Neural cell (in vitro differentiated cells): ENCODE results near the gene SPHKAP. TPM values are rescaled to one million over a fixed set of nuclear protein-coding genes. Genes with fewer than 3 reads are reported as not detected.

Experiments
- H2AFZ ChIP-seq: fragments of 200-600, 300-800 bp; sonication (generic), shearing (Covaris generic); 2 replicates; pipeline ENCODE4 v1.6.0; 2014; ENCODE audit warnings: low read depth, mild to moderate bottlenecking, antibody characterized with exemption, low read length, moderate library complexity
- H3F3A ChIP-seq: fragments of 200-600 bp; shearing (Covaris generic); 2 replicates; pipeline ENCODE4 v1.6.1; 2016; ENCODE audit warnings: mild to moderate bottlenecking, moderate library complexity, mixed read lengths, antibody characterized with exemption, low read length; ENCODE audit not compliant: insufficient read depth, poor library complexity, severe bottlenecking
- H3K27ac ChIP-seq: fragments of 200-600, 300-800 bp; sonication (generic), shearing (Covaris generic); 2 replicates; pipeline ENCODE4 v1.5.1; 2014; ENCODE audit warnings: mild to moderate bottlenecking, low read length, moderate library complexity
- H3K27me3 ChIP-seq: fragments of 300-800, 200-600 bp; sonication (generic), shearing (Covaris generic); 2 replicates; pipeline ENCODE4 v1.6.0; 2014; ENCODE audit warnings: mild to moderate bottlenecking, low read depth, low read length, moderate library complexity; ENCODE audit not compliant: insufficient read depth
- H3K36me3 ChIP-seq: fragments of 300-800, 200-600 bp; sonication (generic), shearing (Covaris generic); 2 replicates; pipeline ENCODE4 v1.5.1; 2014; ENCODE audit warnings: mild to moderate bottlenecking, antibody characterized with exemption, low read length, moderate library complexity; ENCODE audit not compliant: insufficient read depth
- H3K4me2 ChIP-seq: fragments of 300-800, 200-600 bp; sonication (generic), shearing (Covaris generic); 2 replicates; pipeline ENCODE4 v1.6.0; 2014; ENCODE audit warnings: mild to moderate bottlenecking, low read length
- H3K4me3 ChIP-seq: fragments of 300-800, 200-600 bp; sonication (generic), shearing (Covaris generic); 2 replicates; pipeline ENCODE4 v1.5.1; 2014; ENCODE audit warnings: mild to moderate bottlenecking, low read length, moderate library complexity
- H3K79me2 ChIP-seq: fragments of 200-600 bp; shearing (Covaris generic); replicated peaks from 2 replicates; pipeline ENCODE4 v1.6.0; 2014; ENCODE audit warnings: mild to moderate bottlenecking, low read length, moderate library complexity; ENCODE audit not compliant: insufficient read depth
- H3K9ac ChIP-seq: fragments of 300-800, 200-600 bp; sonication (generic), shearing (Covaris generic); 2 replicates; pipeline ENCODE4 v1.6.1; 2016; ENCODE audit warnings: mild to moderate bottlenecking, low read length, mixed read lengths
- H3K9me2 ChIP-seq: fragments of 200-600 bp; shearing (Covaris generic); 2 replicates; pipeline ENCODE4 v1.6.1; 2016; ENCODE audit warnings: mild to moderate bottlenecking, low read length, mixed read lengths; ENCODE audit not compliant: insufficient read depth
- H3K9me3 ChIP-seq: fragments of 200-600, 300-800 bp; sonication (generic), shearing (Covaris generic); 2 replicates; pipeline ENCODE4 v1.6.1; 2016; ENCODE audit warnings: mild to moderate bottlenecking, mixed run types, low read length, moderate library complexity, mixed read lengths
- H4K20me1 ChIP-seq: fragments of 200-600 bp; shearing (Covaris generic); 2 replicates; pipeline ENCODE4 v1.6.1; 2016; ENCODE audit warnings: mild to moderate bottlenecking, mixed run types; ENCODE audit not compliant: insufficient read depth
- EP300 ChIP-seq: fragments of 450-650 bp; conservative IDR thresholded peaks from 2 replicates; pipeline ENCODE4 v1.6.1; 2014; ENCODE audit warnings: antibody characterized with exemption, mild to moderate bottlenecking, moderate library complexity; ENCODE audit not compliant: poor library complexity, severe bottlenecking
- EZH2 ChIP-seq: fragments of 200-600, 300-800 bp; shearing (Covaris generic), sonication (generic); IDR thresholded peaks from 2 replicates; pipeline ENCODE4 v1.6.1; 2014; ENCODE audit warnings: antibody characterized with exemption, low read length, borderline replicate concordance, mild to moderate bottlenecking; ENCODE audit not compliant: insufficient read depth, poor library complexity, severe bottlenecking
- MXI1 ChIP-seq: fragments of 450-650 bp; conservative IDR thresholded peaks from 2 replicates; pipeline ENCODE4 v1.6.1; 2014; ENCODE audit warnings: antibody characterized with exemption, mild to moderate bottlenecking; ENCODE audit not compliant: poor library complexity, severe bottlenecking
- POLR2AphosphoS5 ChIP-seq: IDR thresholded peaks from 2 replicates; pipeline ENCODE4 v1.6.1; 2012
- RAD21 ChIP-seq: fragments of 450-650 bp; conservative IDR thresholded peaks from 2 replicates; pipeline ENCODE4 v1.6.1; 2014; ENCODE audit warnings: antibody characterized with exemption, mild to moderate bottlenecking, moderate library complexity
- SMC3 ChIP-seq: fragments of 450-650 bp; conservative IDR thresholded peaks from 2 replicates; pipeline ENCODE4 v1.6.1; 2014; ENCODE audit warnings: antibody characterized with exemption, mild to moderate bottlenecking, moderate library complexity; ENCODE audit not compliant: poor library complexity
- TAF1 ChIP-seq: IDR thresholded peaks from 2 replicates; pipeline ENCODE4 v1.6.1; 2012; ENCODE audit warnings: low read depth
- polyA plus RNA-seq: library from polyadenylated mRNA; depleted of rRNA; stranded (reverse); fragments of >200 nt; gene quantifications from 2 replicates; pipeline ENCODE4 v1.2.3, GENCODE V29; 2014
- TF ChIP-seq, protein P1 (sequence below): IDR thresholded peaks from 2 replicates; pipeline ENCODE4 v1.6.1; 2012; ENCODE audit warnings: borderline replicate concordance
- TF ChIP-seq, protein P2 (sequence below): fragments of 450-650 bp; IDR thresholded peaks from 2 replicates; pipeline ENCODE4 v1.5.1; 2014; ENCODE audit warnings: antibody characterized with exemption, mild to moderate bottlenecking, moderate library complexity; ENCODE audit not compliant: poor library complexity, severe bottlenecking

The SPHKAP gene
- polyA plus RNA-seq, 1 donor from 2014 or later = 1.7 TPM

DNA sequence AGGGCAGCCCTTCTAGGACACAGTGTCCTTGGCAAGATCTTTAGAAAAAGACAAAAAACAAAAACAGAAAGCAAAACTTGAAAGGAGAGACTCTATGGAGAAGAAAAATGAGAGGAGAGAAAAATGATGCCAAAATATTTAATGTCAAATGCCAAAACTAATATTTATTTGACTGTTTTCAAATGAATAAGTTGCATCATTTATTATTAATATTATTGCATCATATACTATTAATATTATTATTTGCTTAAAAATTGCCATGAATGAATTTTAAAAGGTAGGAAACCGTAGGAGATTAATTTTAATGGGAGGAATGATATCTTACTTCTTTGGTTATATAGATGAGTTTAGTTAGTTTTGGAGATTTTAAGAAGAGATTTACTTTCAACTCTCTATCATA lies 165.7 kb downstream of the SPHKAP start:
- H3K79me2 ChIP-seq = no peaks in the 10 kb centered on the region
- H3K4me2 ChIP-seq = peak overlapping the region; percentile 50
- no peaks in the 10 kb centered on the region for H3K27me3 ChIP-seq
- peaks cover 13% of the 10 kb centered on the region for H3F3A ChIP-seq
- H3K27ac ChIP-seq = no peak overlapping the region
- H3K36me3 ChIP-seq = no peaks in the 10 kb centered on the region
- H2AFZ ChIP-seq = no peak overlapping the region
- H3K4me3 ChIP-seq = no peak overlapping the region
- no peak for TF ChIP-seq EZH2
- no peak for TF ChIP-seq POLR2AphosphoS5
- TF ChIP-seq TAF1 = no peak
- TF ChIP-seq, protein P1, sequence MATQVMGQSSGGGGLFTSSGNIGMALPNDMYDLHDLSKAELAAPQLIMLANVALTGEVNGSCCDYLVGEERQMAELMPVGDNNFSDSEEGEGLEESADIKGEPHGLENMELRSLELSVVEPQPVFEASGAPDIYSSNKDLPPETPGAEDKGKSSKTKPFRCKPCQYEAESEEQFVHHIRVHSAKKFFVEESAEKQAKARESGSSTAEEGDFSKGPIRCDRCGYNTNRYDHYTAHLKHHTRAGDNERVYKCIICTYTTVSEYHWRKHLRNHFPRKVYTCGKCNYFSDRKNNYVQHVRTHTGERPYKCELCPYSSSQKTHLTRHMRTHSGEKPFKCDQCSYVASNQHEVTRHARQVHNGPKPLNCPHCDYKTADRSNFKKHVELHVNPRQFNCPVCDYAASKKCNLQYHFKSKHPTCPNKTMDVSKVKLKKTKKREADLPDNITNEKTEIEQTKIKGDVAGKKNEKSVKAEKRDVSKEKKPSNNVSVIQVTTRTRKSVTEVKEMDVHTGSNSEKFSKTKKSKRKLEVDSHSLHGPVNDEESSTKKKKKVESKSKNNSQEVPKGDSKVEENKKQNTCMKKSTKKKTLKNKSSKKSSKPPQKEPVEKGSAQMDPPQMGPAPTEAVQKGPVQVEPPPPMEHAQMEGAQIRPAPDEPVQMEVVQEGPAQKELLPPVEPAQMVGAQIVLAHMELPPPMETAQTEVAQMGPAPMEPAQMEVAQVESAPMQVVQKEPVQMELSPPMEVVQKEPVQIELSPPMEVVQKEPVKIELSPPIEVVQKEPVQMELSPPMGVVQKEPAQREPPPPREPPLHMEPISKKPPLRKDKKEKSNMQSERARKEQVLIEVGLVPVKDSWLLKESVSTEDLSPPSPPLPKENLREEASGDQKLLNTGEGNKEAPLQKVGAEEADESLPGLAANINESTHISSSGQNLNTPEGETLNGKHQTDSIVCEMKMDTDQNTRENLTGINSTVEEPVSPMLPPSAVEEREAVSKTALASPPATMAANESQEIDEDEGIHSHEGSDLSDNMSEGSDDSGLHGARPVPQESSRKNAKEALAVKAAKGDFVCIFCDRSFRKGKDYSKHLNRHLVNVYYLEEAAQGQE = no peak
- TF ChIP-seq RAD21 = no peak
- TF ChIP-seq EP300 = no peak
- TF ChIP-seq SMC3 = no peak
- H3K9ac ChIP-seq = no peak overlapping the region
- H4K20me1 ChIP-seq = no peaks in the 10 kb centered on the region
- peaks cover 6% of the 10 kb centered on the region for H3K9me3 ChIP-seq
- no peaks in the 10 kb centered on the region for H3K9me2 ChIP-seq

DNA sequence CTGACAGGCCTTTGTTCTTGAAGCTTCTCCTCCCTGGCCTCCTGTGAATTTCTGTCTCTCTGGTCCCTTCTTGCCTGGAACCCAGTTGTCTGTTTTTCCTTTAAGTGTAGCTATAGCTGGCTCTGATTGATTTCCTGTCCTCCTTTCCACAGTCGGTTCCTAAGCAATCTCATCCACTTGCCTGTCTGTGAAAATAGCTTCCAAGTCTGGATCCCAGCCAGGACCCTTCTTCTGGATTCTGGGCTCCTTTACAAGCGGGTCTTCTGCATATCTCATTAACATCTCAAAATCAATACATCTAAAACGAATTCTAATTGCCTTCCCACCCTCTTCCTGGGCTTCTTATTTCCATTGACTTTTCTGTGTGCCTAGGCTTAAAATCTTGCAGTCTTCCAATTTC lies 185.1 kb downstream of the SPHKAP start:
- H2AFZ ChIP-seq = no peak overlapping the region
- no peaks in the 10 kb centered on the region for H3F3A ChIP-seq
- H3K27me3 ChIP-seq = no peaks in the 10 kb centered on the region
- H3K9ac ChIP-seq = no peak overlapping the region
- no peak overlapping the region for H3K4me2 ChIP-seq
- no peaks in the 10 kb centered on the region for H3K9me2 ChIP-seq
- no peaks in the 10 kb centered on the region for H3K36me3 ChIP-seq
- H3K79me2 ChIP-seq = no peaks in the 10 kb centered on the region
- no peaks in the 10 kb centered on the region for H3K9me3 ChIP-seq
- H4K20me1 ChIP-seq = no peaks in the 10 kb centered on the region
- no peak overlapping the region for H3K27ac ChIP-seq
- H3K4me3 ChIP-seq = no peak overlapping the region
- TF ChIP-seq RAD21 = no peak
- TF ChIP-seq EP300 = no peak
- no peak for TF ChIP-seq TAF1
- TF ChIP-seq, protein P2, sequence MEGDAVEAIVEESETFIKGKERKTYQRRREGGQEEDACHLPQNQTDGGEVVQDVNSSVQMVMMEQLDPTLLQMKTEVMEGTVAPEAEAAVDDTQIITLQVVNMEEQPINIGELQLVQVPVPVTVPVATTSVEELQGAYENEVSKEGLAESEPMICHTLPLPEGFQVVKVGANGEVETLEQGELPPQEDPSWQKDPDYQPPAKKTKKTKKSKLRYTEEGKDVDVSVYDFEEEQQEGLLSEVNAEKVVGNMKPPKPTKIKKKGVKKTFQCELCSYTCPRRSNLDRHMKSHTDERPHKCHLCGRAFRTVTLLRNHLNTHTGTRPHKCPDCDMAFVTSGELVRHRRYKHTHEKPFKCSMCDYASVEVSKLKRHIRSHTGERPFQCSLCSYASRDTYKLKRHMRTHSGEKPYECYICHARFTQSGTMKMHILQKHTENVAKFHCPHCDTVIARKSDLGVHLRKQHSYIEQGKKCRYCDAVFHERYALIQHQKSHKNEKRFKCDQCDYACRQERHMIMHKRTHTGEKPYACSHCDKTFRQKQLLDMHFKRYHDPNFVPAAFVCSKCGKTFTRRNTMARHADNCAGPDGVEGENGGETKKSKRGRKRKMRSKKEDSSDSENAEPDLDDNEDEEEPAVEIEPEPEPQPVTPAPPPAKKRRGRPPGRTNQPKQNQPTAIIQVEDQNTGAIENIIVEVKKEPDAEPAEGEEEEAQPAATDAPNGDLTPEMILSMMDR = no peak
- TF ChIP-seq POLR2AphosphoS5 = no peak
- TF ChIP-seq, protein P1 = no peak
- no peak for TF ChIP-seq SMC3
- no peak for TF ChIP-seq EZH2
- no peak for TF ChIP-seq MXI1
